ENCODE results near the gene PABPN1L. TPM values are rescaled to one million over a fixed set of nuclear protein-coding genes. Genes with fewer than 3 reads are reported as not detected.

PABPN1L gene
- total and polyA plus RNA-seq, 10 donors = 0.26 to 1.3 (median 0.70) TPM; not detected in 4

DNA sequence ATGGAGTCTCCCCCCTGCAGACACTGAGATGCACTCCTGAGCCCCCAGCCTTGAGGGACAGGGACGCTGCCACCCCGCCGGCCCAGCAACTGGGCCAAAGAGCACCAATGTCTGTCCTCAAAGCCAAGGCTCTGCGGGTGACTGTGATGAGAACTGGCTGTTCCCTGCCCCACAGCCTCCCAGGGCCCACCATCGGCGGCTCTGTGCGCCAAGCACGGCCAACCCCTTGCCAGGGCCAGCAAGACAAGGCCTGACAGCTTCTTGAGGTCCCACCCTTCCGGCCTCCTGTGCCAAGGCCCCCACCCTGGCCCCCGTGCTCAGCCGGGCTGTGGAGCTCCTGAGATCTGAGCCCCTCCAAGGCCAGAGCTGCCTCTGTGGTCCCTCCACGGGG lies 34.2 kb upstream of the PABPN1L start:
- H3K36me3 ChIP-seq = peaks cover 0 to 91% (median 52%) of the 10 kb centered on the region in 6 donors
- H3K4me1 ChIP-seq = peaks cover 0 to 58% (median 29%) of the 10 kb centered on the region in 6 donors
- H3K9me3 ChIP-seq = no peaks in the 10 kb centered on the region
- H3K27ac ChIP-seq = peak overlapping the region in 5 of 8 donors; percentile 29 to 74 (median 49)
- H3K4me3 ChIP-seq = no peak overlapping the region
- 67 to 89% (median 79%) methylated on average over 5 to 12 of the region's 12 CpGs for WGBS, 5 donors
- H3K27me3 ChIP-seq (replicated peaks in 1 of 7) = no peaks in the 10 kb centered on the region
- intact Hi-C loops (cut with DNase I; ENCODE audit: low total_unique reads) = no loop called here
- TF ChIP-seq, protein P1, sequence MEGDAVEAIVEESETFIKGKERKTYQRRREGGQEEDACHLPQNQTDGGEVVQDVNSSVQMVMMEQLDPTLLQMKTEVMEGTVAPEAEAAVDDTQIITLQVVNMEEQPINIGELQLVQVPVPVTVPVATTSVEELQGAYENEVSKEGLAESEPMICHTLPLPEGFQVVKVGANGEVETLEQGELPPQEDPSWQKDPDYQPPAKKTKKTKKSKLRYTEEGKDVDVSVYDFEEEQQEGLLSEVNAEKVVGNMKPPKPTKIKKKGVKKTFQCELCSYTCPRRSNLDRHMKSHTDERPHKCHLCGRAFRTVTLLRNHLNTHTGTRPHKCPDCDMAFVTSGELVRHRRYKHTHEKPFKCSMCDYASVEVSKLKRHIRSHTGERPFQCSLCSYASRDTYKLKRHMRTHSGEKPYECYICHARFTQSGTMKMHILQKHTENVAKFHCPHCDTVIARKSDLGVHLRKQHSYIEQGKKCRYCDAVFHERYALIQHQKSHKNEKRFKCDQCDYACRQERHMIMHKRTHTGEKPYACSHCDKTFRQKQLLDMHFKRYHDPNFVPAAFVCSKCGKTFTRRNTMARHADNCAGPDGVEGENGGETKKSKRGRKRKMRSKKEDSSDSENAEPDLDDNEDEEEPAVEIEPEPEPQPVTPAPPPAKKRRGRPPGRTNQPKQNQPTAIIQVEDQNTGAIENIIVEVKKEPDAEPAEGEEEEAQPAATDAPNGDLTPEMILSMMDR (IDR thresholded peaks at IDR 0.05 in 8 of 11, conservative IDR thresholded peaks at IDR 0.05 in 3 of 11) = no peak
- peak in 2 of 3 donors; percentile 42 to 58 for TF ChIP-seq POLR2AphosphoS5 (IDR thresholded peaks at IDR 0.05)
- DNase-seq = no peak

DNA sequence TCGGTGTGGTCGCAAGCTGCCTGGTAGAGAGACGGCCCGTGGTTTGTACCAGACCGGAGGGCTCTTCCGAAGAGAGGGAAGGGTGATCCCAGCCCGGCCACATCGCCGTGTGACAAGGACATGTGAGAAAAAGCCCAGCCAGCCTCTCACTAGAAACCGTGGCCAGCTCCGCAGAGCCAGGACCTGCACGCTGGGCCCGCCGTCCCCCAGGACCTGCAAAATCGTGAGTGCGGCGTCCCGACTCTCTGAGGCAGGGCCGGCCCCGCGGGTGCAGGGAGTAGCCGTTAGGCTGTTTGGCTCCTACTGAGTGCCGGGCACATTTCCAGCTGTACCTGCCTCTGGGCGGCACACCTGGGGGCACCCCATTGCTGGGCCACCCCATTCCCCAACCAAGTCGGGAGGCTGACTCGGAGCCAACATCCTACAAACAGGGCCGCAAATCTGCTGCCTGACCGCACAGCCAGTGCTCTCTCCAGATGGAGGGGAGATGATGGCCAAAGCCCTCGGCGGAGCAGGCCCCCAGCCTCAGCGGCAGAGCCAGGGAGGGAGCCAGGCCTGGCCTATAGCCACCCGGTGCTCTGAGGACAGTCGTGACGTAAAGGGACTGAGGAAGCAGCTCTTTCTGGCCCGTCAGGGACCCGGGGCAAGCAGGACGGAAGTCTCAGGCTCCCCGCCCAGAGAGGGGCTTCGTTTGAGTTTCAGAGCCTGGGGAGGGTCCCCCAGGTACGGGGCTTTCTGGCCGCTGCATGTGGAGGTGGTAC lies 33.6 kb upstream of the PABPN1L start:
- H3K27ac ChIP-seq = peak overlapping the region in 5 of 8 donors; percentile 29 to 74 (median 49)

DNA sequence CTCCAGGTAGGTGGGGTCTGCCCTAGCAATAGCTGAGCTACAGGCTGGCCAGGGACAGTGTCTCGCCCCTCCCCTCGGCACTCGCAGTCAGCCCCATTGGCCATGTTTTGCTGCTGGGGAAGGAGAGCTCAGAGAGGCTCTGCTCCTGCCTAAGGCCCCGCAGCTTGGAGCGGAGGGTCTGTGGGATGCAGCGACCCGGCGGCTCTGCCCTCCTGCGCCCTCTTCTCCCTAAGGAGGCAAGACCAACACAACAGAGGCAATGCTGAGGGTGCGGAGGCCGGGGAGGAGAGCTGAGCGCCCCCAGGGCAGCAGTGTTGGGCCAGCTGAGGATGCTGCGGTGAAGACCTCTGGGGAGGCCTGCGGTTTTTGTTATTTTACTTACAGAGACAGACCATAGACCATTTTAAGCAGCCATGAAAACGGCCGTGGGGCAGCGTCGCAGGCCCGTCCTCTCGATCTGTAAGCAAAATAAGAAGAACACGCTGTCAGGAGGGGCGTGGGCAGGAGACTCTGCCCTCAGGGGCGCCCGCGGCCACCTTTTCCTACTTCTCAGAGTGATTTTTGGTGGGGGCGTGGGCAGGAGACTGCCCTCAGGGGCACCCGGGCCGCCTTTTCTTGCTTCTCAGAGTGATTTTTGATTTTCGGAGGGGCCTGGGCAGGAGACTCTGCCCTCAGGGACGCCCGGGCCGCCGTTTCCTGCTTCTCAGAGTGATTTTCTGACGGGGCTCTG lies 31.4 kb upstream of the PABPN1L start:
- Histone ChIP-seq H3K9me3 (no peaks in the 10 kb centered on the region), H3K36me3 (peaks cover 0 to 92% (median 53%) of the 10 kb centered on the region in 6 donors), H3K4me3 (no peak overlapping the region), H3K27ac (no peak overlapping the region), H3K4me1 (peaks cover 4 to 46% (median 25%) of the 10 kb centered on the region in 6 donors), H3K27me3 (replicated peaks in 1 of 7) (no peaks in the 10 kb centered on the region)
- 87 to 95% (median 91%) methylated on average over 30 to 34 of the region's 34 CpGs for WGBS, 5 donors
- DNase-seq = no peak
- intact Hi-C loops (cut with DNase I; ENCODE audit: low total_unique reads) = no loop called here
- TF ChIP-seq, protein P1 (IDR thresholded peaks at IDR 0.05 in 8 of 11, conservative IDR thresholded peaks at IDR 0.05 in 3 of 11) = no peak
- TF ChIP-seq POLR2AphosphoS5 (IDR thresholded peaks at IDR 0.05) = no peak
- no peak for TF ChIP-seq POLR2A (IDR thresholded peaks at IDR 0.05)

More for the DNA sequence above, 33.6 kb upstream of the PABPN1L start:
- TF ChIP-seq POLR2A (IDR thresholded peaks at IDR 0.05) (no peak), POLR2AphosphoS5 (IDR thresholded peaks at IDR 0.05) (no peak)
- TF ChIP-seq, protein P1 (IDR thresholded peaks at IDR 0.05 in 8 of 11, conservative IDR thresholded peaks at IDR 0.05 in 3 of 11) = no peak
- 78 to 91% (median 88%) methylated on average over 27 to 41 of the region's 41 CpGs for WGBS, 5 donors
- Histone ChIP-seq H3K9me3 (no peaks in the 10 kb centered on the region), H3K4me1 (peaks cover under 1 to 60% (median 30%) of the 10 kb centered on the region in 6 donors), H3K36me3 (peaks cover 0 to 97% (median 53%) of the 10 kb centered on the region in 6 donors), H3K4me3 (no peak overlapping the region), H3K27me3 (replicated peaks in 1 of 7) (no peaks in the 10 kb centered on the region)
- DNase-seq = no peak
- intact Hi-C loops (cut with DNase I; ENCODE audit: low total_unique reads) = no loop called here
